H54 (cell line): Measurements from ENCODE around the gene RASEF.
A peak's percentile ranks its signal among the peaks of the same experiment; 100 is the strongest.

ENCODE experiments used
- DNase-seq: peaks from one replicate; pipeline ENCODE4 v3.0.0; 2011; ENCODE audit warnings: low spot score, mixed read lengths; ENCODE audit not compliant: insufficient read length
- FAIRE-seq: peaks from 3 replicates; lab custom pipeline; 2011; peaks lifted over from hg19 to GRCh38; lab: Jason Lieb, UNC
- POLR2A ChIP-seq: IDR thresholded peaks from 2 replicates; pipeline ENCODE4 v1.6.1; 2011; ENCODE audit warnings: low read depth, mild to moderate bottlenecking, low read length

The RASEF gene

DNA sequence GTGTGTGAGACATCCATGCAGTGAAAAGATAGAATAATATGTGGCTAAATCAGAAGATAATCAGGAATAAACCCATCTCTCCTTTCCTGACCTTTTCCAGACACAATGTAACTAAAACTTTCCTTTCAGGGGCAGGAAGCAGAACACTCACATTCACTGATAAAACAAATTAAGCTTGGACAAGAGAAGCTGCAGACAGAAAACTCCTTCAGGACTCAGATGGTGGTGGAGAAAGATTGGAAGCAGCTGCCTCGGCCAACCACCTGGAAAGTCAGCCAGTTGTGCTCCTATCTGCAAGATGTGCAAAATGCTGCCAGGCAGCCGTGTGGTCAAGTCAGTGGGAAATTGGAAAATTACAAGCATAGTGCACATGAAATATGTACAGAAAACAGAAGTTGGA is 26.9 kb downstream of the RASEF start:
- no peak for TF ChIP-seq POLR2A
- no peak for DNase-seq
- FAIRE-seq, result no peak

DNA sequence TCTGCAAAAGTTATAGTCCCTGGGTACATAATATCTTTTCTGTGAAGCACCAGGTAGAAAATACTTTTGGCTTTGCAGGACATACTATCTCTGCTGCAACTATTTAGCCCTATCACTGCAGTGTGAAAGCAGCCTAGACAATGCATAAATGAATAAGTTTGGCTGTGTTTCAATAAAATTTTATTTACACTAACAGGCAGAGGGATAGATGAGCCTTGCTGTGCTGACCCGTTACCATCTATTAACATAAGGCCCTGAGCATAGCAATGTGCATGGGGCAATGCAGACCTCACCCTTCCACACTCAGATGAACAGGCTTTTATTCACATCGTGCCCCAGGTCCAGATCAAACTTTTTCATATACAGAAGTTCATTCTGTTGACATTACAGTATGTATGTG is 27.8 kb downstream of the RASEF start:
- no peak for TF ChIP-seq POLR2A
- FAIRE-seq (no peak), DNase-seq (no peak)

DNA sequence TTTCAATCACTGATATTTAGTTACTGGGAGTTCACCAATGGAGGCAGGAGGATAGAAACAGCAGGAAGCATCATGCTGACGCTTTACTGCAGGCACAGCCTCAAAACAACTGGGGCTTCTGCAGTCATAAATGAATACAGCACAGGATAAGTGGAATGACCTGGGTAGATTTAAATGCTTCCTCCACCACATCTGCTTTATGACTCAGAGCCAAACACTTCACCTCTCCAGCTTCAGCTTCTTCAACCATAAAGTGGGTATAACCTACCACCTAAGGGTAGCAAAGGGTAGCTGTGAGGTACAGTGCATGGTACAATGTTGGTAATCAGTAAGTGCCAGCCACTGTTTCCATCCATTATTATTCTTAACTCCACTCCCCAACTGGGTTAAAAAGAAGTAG is 28.4 kb downstream of the RASEF start:
- FAIRE-seq, result peak; percentile 96
- no peak for TF ChIP-seq POLR2A
- no peak for DNase-seq

GRCh38 chr9:83034026-83034425 is 28.9 kb downstream of the RASEF start:
- FAIRE-seq (no peak), DNase-seq (no peak)
- TF ChIP-seq POLR2A, result no peak

DNA sequence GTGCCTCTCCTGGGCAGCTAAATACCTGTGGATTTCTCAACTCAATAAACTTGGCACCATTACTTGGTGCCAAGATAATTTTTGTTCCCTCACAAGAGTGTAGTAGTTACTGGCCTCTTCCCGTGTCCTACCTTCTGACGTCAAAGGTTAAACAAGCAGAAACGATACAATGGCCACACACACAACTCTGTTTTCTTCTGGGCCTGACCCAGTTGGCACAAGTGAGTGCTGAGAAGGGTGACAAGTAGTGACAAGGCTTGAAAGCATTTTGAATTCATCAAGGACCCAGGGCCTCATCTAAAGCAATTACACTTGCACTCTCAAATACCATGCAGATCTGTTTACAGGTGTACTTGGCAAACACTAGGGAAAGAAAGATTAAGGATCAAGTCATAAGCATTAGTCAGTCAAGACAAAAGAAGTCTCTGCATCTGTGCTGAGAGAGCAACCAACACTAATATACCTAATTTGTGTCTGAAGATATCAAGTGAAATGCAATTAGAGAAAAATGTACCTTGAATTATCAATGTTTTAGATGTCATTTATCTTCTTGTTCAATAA is 30.8 kb downstream of the RASEF start:
- TF ChIP-seq POLR2A, result no peak
- DNase-seq, result no peak

GRCh38 chr9:83030391-83031107 is 32.4 kb downstream of the RASEF start:
- no peak for TF ChIP-seq POLR2A
- DNase-seq (no peak), FAIRE-seq (no peak)

More for the DNA sequence above, 30.8 kb downstream of the RASEF start:
- no peak for FAIRE-seq

DNA sequence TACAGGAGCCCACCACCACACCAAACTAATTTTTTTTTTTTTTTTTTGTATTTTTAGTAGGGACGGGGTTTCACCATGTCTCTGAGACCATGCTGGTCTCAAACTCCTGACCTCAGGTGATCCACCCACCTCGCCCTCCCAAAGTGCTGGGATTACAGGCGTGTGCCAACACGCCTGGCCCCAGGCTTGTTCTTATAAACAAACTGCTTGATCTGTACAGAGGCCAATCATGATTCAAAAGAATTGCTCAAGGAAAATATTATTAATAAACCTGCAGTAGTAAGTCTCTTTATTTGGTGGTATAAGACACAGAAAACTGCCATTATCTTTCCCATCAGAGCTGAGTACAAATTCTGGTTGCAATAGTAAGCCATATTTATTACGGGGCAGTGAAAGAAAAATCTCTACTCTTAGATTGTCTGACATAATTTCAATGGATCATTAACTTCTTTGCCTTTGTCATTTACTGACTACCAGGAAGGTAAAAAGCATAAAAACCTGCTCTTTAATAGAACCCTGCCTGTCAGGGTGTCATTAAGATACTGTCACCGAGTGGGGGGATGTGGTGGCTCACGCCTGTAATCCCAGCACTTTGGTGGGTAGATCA is 33.3 kb downstream of the RASEF start:
- no peak for FAIRE-seq
- DNase-seq, result no peak
- TF ChIP-seq POLR2A, result no peak

DNA sequence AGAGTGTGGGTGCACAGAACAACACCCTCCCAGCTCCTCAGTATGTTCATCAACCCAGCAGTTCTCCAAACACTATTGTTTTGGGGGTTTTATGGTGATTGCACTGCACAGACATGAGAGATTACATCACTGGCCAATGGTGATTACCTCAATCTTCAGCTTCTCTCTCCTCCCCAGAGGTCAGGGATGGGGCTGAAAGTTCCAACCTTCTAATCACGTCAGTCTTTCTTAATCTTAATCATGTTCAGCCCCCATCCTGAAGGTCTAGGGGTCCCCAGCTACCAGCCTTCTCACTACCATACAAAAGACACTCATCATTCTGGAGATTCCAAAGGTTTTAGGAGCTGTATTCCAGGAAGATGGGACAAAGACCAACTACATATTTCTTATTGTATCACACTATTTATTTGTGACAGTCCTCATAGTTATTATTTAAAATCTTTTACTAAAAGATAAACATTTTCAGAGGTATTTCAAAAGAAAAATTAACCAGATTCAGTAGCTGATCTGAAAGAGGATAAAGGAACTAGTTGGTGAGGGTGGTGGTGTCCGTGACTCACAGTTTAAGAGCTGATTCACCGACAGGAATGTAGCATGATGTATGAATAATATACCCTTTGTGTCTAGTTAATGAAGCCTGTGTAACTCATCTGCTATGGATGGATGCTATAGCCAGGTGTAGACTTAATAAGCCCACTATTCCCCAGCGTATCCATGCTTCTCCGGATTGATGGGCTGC is 35.6 kb downstream of the RASEF start:
- peak; percentile 98 for FAIRE-seq
- peak; percentile 51 for DNase-seq
- TF ChIP-seq POLR2A, result no peak

DNA sequence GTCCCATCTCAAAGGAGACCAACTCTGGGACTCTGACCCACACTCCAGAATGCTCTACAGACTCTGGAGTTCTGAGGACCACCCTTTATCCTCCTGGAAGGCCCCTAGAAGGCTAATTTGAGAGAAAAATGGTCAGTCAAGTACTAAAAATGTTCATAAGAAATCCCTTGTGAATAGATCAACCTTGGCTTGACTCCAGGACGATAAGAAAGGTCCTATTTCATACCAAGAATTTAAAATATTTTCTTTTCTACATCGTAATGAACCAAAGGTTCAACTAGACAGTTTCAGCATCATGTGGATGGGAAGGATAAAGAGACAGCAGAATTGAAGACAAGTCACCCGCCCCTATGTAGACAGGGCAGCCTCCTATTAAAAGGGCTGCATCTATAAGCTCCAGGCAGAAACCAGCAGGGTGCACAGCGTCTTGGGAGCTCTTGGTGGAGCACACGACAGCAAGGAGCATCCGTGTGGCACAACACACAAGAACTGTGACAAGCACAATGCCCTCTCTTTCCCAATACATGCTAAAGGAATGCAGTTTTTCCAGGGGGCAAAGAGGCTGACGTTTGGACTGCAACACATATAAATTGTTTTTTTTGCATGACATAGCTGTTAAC is 38.3 kb downstream of the RASEF start:
- DNase-seq, result no peak
- peak; percentile 33 for FAIRE-seq
- TF ChIP-seq POLR2A, result no peak

GRCh38 chr9:83023151-83023550 is 39.8 kb downstream of the RASEF start:
- no peak for DNase-seq
- no peak for TF ChIP-seq POLR2A
- FAIRE-seq, result no peak

- no peak for FAIRE-seq
- DNase-seq, result no peak
- TF ChIP-seq POLR2A, result no peak
These were observed 42.1 kb downstream of the RASEF start for GRCh38 chr9:83020864-83021263.

DNA sequence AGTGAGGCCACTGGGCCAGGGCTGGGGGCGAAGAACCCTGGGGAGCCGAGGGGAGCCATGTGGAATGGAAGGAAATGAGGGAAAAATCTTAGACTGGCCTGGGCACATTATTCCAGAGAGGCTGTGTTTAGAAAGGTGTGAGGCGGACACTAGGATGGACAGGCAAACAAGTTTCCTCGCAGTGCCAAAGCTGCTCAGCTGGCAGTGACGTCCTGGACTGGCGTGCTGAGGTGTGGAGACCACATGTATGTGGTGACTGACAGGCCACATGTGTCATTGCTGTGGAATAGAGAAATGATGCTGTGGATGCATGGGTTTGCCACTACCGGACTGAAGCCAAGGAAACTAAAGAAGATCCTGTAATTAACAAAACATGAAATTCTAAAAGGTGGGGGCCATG is 42.6 kb downstream of the RASEF start:
- no peak for FAIRE-seq
- DNase-seq, result no peak
- TF ChIP-seq POLR2A, result no peak

GRCh38 chr9:83019246-83019645 is 43.7 kb downstream of the RASEF start:
- no peak for DNase-seq
- TF ChIP-seq POLR2A, result no peak
- no peak for FAIRE-seq

- FAIRE-seq (no peak), DNase-seq (no peak)
- no peak for TF ChIP-seq POLR2A
These were observed 47.0 kb downstream of the RASEF start for GRCh38 chr9:83015897-83016296.
